Embryonic facial prominence (tissue), 1 donor: ENCODE data around the gene GPR35.

Experiments used
- DNase-seq: peaks from one replicate; pipeline ENCODE4 v3.0.0-alpha.2; 2016; ENCODE audit errors: extremely low spot score

GPR35 gene, protein sequence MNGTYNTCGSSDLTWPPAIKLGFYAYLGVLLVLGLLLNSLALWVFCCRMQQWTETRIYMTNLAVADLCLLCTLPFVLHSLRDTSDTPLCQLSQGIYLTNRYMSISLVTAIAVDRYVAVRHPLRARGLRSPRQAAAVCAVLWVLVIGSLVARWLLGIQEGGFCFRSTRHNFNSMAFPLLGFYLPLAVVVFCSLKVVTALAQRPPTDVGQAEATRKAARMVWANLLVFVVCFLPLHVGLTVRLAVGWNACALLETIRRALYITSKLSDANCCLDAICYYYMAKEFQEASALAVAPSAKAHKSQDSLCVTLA

DNA sequence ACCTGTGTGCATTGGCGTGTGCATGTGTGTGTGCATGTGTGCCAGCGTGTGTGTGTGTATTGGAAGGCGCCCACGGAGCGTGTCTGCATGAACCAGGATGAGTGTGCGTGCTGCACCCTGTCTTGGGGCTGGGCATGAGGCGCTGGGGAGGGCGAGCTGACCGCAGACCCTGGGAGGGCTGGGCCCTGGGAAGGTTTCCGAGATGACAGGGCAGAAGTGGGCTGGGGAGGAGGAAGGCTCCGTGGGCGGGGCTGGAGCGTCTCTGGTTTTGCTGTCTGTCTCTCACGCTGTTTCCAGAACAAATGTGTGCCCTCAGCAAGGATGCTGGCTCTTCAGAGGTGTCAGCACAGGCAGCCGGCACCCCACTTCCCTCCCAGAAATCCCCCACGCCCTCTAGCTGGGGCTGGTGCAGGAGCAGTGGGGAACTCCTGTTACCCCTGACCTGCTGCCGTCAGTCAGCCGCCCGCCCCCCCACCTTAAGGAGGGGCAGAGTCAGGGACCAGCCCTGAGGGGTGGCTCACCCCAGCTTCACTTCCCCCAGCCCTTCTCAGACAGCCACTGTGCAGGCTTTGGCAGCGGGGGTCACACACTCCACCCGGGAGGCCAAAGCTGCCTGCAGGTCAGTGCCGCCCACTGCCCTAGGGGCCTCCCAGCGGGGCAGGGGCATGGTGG lies at the start of gene GPR35:
Gene GPR35 (plus strand): TSS at position 531 of the 672 bp plus-strand sequence. CDS start 4,473 bp downstream, outside the sequence.
- DNase-seq = no peak

DNA sequence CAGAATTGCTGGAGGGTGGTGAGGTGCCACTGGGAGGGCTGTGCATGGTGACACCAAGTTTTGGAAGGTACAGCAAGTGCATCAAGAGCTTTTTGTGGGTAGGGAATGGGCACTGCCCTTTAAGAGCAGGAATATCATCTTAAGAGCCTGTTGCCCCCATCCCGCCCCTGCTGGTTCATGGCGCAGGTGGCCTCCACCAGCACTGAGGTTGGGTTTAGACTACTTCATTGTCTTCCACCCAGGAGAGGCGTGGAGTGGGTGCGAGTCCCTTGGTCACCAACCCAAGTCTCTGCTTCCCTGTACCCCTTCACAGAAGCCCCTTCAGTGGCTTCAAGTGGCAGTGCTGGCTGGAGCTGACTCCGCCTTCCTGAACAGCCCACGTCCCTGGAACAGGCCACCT lies 49.2 kb upstream of the GPR35 start:
- DNase-seq = no peak

DNA sequence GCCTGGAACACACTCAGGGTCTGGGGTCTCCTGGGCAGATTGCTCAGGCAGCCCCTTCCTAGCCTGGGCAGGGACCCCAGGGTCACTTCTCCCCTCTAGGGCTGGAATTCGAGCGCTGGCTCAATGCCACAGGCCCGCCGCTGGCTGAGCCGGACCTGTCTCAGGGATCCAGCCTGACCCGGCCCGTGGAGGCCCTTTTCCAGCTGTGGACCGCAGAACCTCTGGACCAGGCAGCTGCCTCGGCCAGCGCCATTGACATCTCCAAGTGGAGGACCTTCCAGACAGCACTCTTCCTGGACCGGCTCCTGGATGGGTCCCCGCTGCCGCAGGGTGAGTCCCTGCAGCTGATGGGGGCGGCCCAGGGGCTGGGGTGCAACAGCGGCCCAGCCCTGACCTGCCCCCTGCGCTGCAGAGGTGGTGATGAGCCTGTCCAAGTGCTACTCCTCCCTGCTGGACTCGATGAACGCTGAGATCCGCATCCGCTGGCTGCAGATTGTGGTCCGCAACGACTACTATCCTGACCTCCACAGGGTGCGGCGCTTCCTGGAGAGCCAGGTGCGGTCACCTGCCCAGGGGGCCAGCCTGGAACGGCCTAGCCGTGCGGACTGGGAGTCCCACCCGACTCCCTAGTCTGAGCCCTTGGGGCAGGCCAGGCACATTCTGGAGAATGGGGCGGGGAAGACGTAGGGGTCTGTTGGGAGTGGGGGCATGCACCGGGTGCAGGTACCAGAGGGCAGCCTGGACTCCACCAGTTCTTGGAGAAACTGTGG lies 48.7 kb upstream of the GPR35 start:
- no peak for DNase-seq

DNA sequence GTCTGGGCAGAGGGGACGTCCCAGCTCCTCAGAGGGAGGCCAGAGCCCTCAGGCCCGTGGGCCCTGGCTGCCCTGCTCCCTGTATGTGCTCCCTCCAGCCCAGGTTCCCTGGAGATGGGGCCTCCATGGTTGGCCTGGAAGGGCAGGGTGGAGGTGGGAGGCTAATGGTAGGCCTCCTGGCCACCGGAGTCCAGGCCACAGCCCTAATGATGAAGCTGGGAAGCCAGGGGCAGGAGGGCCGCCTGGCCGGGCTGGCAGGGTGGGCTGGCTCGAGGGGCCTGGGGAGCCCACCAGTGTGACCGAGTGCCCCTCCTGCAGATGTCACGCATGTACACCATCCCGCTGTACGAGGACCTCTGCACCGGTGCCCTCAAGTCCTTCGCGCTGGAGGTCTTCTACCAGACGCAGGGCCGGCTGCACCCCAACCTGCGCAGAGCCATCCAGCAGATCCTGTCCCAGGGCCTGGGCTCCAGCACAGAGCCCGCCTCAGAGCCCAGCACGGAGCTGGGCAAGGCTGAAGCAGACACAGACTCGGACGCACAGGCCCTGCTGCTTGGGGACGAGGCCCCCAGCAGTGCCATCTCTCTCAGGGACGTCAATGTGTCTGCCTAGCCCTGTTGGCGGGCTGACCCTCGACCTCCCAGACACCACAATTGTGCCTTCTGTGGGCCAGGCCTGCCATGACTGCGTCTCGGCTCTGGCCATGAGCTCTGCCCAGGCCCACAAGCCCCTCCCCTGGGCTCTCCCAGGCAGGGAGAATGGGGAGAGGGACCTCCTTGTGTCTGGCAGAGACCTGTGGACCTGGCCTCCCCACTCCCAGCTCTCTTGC lies 47.8 kb upstream of the GPR35 start:
- DNase-seq = no peak

DNA sequence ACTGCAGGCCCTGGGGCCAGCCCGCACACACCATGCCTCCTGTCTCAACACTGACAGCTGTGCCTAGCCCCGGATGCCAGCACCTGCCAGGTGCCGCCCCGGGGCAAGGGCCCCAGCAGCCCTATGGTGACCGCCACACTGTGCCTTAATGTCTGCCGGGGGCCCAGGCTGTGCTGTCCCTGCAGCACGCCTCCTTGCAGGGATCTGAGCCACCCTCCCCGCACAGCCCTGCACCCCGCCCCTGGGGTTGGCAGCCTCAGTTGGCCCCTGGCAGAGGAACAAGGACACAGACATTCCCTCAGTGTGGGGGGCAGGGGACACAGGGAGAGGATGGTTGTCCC lies 47.2 kb upstream of the GPR35 start:
- no peak for DNase-seq

DNA sequence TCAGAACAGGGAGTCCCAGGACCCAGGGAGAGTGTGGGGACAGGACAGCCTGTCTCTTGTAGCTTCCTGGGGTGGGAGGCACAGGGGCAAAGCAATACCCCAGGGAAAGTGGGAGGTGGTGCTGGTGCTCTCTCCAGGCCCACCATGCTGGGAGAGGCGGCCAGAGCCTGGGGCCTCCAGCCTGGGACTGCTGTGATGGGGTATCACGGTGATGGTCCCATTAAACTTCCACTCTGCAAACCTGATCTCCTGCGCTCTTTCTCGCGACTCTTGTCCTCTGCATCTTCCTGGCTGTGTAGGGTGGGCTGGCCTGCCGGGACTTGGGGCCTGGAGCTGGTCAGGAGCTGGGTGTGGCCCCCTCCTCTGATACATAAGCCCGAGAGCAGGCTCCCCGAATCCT lies 46.8 kb upstream of the GPR35 start:
- no peak for DNase-seq

DNA sequence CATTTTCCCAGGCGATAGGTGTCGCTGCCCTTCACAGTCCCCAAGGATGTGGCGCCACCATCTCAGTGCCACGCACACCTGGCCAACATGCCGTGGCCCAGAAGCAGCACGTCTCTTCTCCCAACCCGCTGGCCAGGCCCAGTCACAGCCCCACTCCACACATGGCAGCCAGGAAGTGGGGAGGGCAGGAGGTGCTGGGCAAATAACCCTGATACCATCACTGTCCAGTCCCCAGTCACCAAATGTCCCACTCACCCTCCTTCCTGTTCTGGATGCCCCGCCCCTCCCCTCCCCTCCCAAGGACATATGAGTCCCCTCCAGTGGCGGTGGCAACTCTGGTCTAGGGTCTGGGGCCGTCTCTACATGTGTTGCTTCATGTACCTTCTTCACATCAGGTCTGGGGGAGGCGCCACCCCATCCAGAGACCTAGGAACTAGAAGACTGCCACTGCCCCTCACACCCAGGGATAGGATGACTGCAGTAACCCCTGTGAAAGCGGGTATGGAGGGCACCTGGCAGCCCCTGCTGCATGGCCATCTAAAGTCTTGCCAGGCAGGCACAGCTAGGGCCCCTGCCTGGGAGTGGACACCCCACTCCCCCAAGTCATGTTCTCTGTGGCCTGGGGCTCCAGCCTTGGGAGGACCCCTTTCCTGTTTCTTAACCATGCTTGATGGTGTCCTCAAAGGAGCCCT lies 46.1 kb upstream of the GPR35 start:
- no peak for DNase-seq

DNA sequence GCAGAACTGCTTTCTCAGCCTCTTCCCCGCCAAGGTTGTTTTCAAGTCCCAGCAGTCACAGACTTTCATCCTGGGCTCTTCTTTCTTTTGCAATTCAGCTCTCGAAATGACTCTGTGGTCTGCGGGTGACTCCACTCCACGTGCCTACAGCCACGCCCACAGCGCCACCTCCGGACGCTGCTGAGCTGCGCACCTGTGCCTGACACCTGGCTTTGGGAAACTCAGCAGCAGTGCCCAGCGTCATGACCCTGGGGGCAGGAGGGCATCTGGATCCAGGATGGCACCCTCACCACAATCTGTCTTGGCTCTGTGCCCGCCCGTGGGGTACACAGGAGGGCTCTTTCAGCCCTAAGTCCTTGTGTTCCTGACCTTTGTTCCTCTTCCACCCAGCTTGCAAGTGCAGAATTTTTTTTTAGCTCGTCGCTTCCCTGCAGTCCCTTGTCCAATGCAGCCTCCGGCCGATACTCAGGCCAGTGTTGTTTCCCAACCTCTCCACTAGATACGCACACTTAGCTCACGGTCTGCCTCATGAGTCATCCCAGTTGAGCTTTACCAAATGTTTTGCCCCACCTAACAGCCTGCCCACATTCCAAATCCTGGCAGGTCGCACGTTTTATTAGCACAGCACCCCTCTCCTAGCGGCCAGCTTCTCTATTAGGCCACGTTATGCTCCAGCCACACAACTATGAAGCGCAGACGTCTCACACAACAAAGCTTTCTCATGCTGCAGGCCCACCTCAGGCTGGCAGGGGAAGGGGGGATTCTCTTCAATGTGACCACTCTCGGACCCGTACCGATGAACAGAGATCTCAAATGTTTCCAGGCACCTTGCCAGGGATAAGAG lies 45.3 kb upstream of the GPR35 start:
- DNase-seq = no peak

DNA sequence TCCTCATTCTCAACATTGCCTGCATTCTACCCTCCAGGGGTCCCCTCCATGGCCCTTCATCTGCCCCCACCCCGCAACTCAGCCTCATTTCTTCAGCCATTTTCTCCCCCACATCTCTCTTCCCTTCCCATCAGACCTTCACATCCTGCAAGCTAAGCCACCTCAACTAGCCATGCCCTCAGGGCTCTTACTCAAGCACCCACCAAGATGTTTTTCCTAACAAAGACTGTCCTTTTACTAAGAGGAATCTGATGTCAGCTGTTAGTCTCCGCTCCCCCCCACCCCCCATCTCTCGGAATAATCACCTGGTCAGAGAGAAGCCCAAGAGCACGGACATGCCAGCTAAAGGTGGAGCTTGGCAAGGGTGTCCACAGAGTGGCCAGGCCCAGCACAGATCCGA lies 43.5 kb upstream of the GPR35 start:
- no peak for DNase-seq

DNA sequence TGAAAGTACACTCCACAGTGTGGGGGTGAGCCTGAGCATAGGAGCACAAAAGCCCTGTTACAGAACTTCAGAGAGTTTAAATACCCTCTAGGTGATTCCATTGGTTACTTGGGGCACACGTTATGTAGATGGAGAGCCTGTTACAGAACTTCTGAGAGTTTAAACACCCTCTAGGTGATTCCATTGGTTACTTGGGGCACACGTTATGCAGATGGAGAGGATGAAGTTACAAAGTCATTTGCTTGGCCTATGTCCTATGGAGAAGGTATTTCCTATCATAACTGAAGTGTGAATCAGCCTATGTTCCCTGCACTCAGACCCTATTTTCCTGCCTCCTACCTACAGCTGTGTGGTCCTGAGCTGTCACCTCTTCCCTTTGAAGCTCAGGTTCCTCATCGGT lies 42.5 kb upstream of the GPR35 start:
- DNase-seq = no peak

DNA sequence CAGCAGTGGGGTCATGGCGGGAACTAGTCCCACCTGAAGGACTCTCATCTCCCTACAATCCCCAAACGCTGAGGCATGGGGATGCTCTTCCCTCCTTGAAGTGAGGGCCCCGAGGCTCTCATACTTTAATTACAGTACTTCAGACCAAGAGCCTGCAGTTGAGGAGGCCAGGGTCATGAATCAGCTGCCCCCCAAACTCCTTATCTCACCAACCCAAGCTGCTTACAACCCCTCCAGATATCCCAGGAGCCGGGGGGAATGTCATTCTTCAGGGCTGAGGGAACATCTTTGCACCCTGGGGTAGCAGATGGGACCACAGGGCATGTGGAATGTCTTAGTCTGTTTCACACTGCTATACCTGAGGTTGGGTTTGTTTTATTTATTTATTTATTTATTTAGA lies 41.5 kb upstream of the GPR35 start:
- DNase-seq = no peak

DNA sequence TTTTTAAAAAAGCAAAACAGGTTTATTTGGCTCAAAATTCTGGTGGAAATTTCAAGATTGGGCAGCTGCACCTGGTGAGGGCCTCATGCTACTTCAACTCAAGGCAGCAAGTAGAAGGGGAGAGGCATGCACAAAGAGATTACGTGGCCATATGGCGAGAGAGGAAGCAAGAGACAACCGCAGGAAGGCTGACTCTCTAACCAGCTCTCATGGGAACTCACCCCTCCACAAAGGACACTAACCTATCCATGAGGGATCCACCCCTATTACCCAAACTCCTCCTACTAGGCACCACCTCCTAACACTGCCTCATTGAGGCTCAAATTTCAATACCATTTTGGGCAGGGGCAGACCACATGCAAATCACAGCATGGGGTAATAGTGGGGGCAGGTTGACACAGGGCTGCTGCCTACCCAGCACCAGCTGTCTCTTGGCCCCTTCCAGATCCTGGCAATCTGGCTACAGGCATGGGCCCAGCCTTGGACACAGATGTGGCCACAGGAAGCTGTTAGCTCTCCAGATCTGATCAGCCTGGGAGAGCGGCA lies 40.7 kb upstream of the GPR35 start:
- no peak for DNase-seq

DNA sequence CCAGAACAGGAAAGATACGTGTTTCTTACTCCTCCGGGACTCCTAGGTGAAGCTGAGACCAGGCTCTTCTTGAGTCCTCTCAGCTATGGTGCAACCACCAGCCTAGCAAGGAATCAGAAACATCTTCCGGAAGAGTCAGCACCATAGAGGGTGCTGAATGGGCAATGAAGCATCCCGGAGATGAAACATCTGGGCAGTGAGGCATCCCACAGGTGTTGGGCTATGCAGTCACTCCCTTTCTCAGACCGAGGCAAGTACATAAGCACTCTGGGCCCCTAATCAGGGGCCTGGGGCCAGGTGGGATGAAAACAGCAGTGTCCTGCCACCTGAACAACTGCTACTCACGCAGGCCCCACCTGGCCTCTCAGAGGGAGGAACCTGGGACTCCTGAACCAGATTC lies 40.2 kb upstream of the GPR35 start:
- DNase-seq = no peak

DNA sequence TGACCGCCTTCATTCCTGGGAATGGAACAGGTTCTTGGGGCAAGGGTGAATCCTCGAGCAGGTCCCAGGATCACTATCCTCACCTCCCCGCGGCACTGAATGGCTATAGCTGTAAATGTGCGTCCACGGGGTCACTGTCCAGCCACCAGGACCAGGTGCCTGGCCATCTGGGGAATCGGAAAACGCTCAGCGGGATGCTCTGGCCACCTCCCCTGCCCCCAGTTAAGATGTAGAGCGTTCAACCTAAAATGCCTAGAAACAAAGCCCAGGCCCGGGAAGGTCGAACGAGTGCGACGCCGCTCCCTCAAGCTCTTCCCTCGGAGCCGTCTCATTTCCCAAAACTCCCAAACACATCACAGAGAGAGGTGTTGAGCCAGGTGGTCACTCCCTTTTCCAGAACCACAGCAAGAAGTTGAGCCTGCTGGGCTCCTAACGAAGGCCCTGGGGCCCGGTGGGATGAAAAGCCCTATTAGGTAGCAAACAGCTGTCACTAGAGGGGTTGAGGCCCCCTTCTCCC lies 39.5 kb upstream of the GPR35 start:
- DNase-seq = no peak

DNA sequence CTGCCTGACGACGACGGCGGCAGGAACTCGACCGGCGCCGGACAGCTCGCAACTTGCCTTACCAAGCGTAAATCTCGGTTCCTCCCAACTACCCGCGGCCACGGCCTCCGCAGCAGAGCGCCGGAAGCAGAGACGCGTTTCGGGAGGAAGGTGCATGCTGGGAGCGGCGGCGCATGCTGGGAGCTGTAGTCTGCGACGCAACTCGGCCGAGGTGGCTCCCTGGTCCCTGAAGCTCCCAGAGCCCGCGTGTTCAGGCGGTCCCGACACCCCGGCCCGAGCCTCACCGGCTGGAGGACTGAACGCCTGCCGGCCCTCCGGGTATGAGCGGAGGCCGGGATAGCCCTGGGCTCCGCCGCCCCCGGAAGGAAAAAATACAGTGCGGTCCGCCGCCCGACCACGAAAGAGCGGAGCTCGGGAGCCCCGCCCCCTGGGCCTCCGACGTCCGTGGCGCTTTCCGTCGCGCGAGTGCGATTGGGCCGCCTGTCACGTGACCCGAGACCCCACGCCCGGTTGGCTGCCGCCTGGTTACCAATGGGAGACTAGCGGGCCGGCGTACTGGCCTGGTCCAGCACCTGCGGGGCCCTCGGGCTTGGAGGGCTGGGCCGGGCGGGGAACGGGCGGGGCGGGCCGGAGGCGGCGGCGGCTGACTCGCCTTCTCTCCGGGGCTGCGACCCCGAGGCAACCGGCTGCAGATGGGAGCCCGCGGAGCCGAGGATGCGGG lies 38.9 kb upstream of the GPR35 start, which contains the start of gene CAPN10:
Gene CAPN10 (plus strand): TSS at position 537 of the 721 bp plus-strand sequence. CDS start 178 bp downstream, at position 715.
- DNase-seq = peak; percentile 87

DNA sequence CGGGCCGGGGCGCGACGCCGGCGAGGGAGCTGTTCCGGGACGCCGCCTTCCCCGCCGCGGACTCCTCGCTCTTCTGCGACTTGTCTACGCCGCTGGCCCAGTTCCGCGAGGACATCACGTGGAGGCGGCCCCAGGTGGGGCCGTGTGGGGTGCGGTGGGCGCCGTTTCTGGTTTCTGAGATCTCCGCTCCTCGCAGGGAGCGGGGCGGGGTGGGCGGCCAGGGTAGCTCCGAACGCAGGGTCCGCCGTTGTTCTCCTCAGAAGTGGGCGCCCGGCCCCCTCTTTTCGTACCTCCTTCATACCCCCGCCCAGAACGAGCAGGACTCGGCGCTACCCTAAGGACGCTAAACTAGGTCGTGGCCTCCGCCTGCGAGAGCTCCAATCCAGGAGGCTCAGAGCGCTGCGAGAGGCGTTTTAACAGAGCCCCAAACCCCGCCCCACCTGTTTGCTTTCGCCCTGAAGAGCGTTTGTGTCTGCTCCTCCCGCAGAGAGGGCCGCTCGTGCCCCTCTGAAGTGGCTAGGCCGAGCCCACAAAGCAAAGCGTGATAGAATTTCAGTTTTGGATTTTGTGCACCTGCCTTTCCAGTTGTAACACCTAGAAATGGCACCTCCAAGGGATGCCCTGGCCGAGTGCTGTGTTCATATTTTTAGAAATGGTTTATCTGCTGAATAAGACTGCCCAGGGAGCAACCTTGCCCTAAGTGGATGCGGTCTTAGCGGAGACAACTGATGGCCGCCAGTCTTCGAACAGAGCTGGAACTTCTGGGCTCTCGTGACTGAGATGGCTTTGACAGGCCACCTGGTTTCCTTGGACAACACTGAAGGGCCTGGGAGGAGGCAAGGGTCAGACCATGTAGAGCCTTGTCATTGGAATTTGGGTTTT lies 38.1 kb upstream of the GPR35 start:
- no peak for DNase-seq

DNA sequence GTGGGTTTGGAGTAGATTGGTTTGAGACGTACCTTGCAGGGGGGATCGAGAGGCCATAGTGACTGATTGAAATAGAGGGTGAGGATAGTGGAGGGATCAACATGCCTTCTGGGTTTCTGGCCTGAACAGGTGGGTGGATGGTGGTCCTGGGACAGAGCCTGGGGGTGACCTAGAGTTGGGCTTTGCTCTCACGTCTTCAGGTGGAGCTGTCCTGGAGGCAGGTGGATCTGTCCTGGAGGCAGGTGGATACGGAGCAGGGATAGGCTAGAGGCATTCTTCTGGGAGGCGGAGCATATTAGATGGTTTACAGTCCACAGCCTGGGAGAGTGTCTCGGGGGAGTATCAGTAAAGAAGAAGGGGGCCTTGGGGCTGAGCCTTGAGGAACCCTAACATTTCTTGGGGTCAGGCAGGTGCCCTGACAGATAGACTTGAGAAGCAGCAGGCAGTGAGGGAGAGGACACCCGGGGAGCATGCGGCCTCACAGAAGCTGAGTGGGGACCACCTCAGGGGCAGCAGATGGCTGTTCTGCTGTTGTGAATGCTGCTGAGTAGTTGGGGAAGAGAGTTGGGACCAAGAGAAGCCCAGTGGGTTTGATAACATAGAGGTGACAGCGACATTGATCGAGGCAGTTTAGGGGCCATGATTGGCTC lies 37.1 kb upstream of the GPR35 start:
- DNase-seq = no peak

DNA sequence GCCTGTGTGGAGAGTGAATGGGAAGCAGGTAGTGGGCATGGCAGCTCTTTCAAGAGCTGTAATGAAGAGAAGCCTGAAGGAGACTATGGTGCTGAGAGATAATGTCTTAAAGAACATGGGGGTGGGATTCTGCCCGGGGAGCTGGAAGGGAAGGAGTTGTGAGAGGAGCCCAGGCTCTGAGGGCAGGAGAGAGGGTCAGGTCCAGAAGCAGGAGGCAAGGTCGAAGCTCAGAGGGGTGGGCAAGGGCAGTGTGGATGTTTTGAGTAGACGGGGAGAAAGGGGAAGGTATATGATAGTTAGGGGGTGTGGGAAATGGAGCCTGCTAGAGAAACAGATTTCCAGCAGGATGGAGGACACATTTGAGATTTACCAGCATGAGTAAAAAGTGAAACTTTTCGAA lies 36.6 kb upstream of the GPR35 start:
- no peak for DNase-seq
